Inflammatory macrophage (primary cell): ENCODE results near the gene KRTAP5-5.
"Not testable (repeated sequence)": the region's sequence is repeated elsewhere in the genome, so short reads cannot be mapped to it uniquely, and the experiment has no call there.

Source experiments
- DNase-seq, 2 donors: peaks; one replicate each; pipeline ENCODE4 v3.0.0-alpha.2; 2020 to 2022

KRTAP5-5 gene

DNA sequence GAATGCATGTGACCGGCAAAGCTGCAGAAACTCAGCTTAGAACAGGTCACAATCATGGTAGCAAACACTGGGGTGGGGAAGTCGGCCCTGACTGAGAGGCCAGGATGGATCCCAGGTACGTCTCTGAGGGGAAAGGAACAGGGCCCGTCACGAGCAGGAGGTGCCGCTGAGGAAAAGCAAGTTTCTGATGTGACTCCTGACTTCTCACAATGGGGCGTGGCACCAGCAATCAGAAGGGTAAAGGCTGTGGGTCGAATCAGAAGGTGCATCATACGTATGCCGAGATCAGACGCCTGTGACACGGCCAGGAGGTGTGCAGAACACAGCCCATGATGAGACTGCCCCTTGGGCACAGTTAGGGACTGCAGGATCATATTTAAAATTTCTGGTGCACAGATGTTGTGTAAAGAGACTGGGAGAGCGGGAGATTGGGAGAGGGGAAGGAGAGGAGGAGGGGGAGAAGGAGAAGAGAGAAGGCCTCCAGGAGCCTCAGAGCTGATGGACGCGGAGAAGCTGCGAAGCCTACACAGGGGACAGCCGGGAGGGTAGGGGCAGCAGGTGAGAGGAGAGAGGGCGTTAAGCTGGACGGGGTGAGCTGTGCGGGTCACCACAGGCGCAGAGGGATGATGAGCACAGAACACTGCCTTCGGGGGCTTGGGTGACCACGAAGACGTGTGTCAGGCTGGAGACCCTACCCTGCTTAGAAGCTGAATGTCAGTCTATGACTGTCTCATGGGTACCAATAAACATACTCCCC lies 30.7 kb downstream of the KRTAP5-5 start:
- no peak for DNase-seq

DNA sequence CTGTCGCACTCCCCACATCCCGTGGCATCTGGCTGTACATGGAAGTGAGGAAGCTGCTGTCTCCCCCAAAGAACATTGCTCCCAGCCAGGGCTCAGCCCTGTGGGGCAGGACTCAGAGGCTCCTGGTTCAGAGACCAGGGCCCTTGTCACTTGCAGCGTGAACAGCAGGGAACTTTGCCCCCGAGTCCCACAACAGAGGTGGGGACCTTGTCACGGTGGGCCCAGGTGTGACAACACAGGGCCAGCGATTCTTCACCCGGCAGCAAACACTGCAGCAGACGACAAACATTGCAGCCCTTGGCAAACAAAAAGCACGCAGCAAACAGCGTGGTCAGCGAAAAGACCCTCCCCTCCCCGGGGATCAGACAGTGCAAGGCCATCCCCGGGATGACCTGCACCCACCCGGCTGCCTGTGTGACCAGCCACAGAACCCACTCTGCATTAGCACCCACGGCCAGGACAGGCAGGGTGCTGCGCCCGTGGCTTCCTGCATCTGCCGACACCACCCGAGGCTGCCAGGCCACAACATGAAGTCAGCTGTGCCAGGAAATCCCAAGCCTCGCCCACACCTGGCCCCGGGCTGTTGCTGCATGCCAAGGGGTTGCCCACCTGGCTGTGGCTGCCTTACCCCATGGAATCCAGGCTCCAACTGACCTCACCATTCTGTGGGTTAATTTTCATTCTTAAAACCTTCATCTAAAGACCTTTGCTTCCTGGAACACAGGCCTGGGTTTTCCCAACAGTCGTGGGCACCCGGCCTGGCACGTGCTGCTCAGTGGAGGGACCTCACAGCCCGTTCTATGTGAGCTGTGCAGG lies 32.1 kb downstream of the KRTAP5-5 start:
- not testable (repeated sequence) for DNase-seq

DNA sequence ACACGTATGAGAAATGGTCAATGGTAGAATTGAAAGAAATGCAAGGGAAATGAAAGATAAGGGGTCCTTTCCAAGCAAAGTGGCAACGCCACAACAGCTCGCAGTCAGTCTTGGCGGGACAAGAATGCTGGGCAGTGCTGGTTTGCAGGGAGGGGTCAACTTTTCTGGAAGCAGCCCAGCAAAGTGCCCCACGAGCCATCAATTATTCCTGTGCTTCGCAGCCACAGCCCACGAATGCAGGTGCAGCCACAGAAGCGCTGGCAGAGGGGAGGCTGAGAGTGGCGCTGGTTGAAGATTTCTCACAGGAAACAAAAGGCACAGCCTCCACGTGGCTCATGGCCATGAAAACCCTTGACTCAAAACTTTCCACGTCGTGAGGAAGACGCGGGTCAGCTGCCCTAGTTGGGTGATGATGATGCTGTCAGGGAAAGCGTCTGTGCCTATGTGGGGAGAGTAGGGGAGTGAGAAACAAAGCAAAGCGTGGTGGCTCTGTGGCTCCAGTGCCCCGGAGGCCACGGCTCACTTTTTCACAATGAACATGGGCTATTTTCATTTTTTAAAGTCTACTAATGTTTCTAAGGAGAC lies 33.2 kb downstream of the KRTAP5-5 start:
- DNase-seq, result not testable (repeated sequence)

DNA sequence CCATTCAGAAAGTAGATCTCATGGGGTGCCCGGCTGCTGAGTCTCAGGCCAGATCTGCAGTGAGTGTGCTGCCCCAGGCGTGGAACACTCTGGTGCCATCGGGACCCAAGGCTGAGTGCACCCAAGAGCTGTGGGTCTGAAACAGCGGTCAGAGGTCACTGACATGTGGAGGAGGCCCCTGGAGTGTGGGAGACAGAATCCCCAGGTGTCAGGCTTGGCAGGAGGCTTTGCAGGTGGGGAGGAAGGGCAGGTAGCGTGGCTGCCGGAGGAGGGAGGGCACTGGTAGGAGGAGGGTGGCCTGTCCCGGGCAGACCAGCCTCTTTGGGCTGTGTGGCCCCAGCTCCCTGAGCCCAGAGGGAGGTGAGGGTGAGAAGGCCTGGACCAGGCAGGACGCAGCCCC lies 35.7 kb downstream of the KRTAP5-5 start:
- no peak for DNase-seq

DNA sequence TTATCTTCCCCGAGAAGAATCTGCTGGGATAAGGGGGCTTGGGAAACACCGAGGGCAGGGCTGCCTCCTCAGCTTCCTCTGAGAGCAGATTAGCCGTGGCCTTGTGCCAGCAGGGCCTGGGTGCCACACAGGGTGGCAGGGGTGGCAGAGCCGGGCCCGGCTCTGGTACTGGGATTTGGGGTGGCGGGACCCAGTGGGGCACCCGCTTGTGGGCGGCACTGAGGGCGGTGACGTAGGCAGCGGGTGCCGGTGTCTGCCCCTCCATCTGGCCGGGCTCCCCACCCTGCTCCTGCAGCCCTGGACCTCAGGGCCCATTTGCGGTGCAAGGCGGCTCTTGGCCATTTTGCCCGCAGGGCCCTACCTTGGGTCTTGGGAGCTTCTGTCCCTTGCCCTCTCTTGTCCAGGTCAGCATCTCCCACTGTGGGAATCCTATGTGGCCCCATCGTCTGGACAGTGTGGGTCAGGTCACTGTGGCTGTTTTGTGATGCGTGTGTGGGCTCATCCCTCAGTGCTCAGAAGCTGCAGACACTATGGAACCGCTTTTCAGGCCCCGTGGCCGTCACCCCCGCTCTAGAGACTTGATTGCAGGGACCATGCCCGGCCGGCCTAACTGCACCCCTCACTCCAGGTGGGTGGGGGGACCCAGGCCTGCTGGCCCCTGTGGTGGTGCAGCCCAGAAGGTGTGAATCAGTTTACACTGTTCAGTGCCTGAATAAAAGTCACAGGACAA lies 37.7 kb downstream of the KRTAP5-5 start:
- no peak for DNase-seq

DNA sequence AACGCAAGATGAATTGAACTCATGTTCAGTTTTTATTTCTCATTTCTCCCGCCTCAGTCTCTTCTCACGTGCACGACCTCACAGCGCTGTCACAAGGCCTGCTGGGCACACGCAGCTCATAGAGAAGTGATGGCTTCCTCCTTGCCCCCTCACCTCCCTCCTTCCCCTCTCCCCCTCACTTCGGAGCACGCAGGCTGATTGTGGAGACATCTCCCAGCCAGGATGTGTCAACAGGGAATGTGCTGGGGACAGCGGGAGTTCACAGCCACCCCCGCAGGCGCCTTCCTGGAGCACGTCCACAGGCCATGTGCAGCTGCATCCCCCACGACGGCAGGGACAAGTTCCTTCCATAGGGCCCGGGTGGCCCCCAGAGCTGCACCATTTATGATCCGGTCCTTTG lies 38.3 kb downstream of the KRTAP5-5 start:
- peak in 1 of 2 donors; percentile 28 for DNase-seq

DNA sequence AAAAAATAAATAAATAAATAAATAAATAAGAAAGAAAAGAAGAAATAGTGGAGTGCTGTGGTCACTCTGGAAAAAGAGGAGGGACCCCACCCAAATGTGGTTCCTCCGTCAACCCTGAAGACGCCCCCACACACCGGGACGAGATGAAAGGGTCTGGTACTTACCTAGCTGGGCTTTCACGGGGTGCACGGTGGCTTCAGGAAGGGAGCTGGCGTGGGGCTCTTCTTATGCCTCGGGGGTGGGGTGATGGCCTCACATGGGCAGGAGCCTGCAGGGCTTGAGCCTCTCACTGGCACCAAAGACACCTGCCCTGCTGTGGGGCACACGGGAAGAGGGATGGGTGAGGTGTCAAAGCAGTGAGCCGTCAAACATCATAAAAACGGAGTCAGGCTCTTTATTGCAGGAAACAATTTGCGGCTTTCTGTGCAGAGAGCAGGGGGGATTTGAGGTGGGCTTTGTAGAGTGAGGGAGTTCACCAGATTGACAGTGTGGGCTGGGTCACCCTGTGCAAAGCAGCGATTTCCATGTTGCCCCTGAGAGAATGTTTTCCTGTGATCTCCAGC lies 39.4 kb downstream of the KRTAP5-5 start:
- no peak for DNase-seq

DNA sequence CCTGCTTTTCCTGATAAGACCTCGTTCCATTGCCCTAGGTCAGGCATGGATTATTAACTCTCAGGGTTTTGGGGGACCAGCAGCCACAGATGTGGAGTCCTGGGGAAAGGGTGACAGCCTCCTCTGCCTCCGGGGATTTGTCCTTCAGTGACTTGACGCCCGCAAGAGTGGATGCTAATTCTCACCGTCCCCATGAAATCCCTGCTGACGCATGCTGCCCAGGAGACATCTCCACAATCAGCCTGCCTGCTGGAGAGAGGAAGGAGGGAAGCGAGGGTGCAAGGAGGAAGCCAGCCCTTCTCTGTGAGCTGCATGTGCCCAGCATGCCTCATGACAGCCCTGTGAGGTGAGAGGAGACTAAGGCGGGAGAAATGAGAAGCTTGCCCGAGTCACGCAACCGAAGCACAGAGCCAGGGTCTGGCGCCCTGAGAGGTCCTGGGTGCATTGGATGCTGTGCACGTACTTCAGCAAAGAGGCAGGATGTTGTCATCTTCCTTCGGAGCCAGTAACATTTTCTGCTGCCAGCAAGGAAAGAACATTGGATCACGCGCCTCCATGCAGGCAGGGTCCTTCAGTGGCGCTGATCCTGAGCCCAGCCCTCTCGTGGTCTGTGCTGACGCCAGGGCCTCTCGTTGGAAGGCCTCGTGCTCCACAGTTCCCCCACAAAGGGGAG lies 40.1 kb downstream of the KRTAP5-5 start:
- no peak for DNase-seq

DNA sequence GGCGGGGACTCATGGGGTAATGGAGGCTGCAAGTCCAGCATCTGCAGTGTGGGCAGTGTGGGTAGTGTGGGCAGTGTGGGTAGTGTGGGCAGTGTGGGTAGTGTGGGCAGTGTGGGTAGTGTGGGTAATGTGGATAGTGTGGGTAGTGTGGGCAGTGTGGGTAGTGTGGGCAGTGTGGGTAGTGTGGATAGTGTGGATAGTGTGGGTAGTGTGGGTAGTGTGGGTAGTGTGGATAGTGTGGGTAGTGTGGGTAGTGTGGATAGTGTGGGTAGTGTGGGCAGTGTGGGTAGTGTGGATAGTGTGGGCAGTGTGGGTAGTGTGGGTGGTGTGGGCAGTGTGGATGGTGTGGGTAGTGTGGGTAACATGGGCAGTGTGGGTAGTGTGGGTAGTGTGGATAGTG lies 40.9 kb downstream of the KRTAP5-5 start:
- not testable (repeated sequence) for DNase-seq

DNA sequence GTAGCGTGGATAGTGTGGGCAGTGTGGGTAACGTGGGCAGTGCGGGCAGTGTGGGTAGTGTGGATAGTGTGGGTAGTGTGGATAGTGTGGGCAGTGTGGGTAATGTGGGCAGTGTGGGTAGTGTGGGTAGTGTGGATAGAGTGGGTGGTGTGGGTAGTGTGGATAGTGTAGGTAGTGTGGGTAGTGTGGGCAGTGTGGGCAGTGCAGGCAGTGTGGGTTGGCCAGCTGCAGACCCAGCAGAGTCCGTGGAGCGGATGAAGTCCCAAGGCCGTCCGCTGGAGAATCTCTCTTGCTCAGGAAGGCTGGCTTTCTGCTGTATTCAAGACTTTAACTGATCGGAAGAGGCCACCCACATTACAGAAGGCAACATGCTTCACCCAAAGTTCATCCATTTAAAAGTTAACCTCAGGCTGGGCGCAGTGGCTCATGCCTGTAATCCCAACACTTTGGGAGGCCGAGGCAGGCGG lies 41.4 kb downstream of the KRTAP5-5 start:
- no peak for DNase-seq

DNA sequence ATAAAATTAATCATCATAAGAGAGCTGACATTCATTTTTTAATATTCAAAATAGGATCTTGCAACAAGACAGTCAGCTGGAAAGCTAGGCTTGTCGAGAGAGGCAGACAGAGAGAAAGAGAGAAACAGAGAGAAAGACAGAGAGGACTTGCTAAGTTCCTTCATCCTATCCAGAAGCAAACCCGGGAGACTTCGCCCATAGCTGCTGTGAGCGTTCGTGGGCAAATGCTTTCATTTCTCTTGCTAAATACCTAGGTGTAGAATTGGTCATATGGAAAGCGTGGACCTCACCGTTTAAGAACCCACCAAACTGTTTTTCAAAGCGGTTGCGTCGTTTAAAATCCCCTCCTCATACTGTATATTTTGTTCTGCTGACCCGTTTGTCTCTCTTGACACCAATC lies 42.1 kb downstream of the KRTAP5-5 start:
- DNase-seq, result no peak

DNA sequence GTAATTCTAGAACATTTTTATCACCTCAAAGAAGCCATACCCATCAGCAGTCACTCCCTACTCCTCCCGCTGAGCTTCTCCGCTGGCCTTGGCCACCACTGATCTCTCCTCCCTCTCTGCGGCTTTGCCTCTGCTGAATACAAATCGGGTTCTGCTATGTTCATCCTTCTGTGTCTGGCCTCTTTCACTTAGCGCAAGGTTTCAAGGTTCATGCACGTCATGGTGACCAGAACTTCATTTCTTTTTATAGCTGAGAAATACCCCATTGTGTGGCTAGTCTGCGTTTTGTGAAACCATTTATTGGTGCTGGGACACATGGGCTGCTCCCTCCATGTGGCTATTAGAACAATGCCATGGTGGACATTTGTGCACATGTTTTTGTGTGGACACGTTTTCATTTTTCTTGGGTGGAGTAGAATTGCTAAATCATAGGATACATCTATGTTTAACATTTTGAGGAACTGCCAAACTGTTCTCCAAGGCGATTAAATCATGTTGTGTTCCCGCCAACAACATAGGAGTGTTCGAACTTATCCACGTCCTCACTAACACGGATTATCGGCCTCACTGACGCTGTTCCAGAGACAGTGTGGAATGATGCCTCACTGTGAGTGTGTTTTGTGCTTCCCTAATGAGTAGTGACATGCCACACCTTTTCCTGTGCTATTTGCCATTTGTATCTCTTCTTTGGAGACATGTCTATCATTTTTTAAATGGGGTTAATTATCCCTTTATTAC lies 43.2 kb downstream of the KRTAP5-5 start:
- DNase-seq, result no peak

DNA sequence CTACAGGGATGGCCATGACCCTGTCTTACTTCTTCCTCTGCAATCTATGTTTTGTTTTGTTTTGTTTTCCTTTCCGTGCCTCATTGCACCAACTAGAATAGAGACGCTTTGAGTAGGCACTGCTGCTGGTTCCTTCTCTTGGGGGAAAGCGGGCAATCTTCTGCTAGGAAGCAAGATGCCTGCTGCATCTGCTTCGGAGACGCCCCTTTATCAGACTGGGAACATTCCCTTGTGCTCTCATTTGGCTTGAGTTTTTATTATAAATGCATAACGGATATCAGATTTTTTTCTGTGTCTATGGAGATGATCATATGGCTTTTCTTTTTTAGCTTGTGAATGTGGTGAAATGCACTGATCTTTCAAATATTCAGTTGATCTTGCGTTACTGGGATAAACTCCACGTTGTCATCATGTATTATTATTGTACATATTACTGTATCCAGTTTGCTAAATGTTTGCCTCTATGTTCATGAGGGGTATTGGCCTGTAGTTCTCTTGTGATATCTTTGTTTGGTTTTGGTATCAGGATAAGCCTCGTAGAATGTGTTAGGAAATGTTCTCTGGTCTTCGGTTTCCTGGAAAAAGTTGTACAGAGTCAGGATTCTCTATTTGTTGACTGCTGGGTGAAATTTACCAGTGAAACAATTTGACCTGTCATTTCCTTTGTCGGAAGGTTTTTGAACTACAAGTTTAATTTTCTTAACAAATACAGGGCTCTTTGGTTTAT lies 44.0 kb downstream of the KRTAP5-5 start:
- DNase-seq, result no peak

DNA sequence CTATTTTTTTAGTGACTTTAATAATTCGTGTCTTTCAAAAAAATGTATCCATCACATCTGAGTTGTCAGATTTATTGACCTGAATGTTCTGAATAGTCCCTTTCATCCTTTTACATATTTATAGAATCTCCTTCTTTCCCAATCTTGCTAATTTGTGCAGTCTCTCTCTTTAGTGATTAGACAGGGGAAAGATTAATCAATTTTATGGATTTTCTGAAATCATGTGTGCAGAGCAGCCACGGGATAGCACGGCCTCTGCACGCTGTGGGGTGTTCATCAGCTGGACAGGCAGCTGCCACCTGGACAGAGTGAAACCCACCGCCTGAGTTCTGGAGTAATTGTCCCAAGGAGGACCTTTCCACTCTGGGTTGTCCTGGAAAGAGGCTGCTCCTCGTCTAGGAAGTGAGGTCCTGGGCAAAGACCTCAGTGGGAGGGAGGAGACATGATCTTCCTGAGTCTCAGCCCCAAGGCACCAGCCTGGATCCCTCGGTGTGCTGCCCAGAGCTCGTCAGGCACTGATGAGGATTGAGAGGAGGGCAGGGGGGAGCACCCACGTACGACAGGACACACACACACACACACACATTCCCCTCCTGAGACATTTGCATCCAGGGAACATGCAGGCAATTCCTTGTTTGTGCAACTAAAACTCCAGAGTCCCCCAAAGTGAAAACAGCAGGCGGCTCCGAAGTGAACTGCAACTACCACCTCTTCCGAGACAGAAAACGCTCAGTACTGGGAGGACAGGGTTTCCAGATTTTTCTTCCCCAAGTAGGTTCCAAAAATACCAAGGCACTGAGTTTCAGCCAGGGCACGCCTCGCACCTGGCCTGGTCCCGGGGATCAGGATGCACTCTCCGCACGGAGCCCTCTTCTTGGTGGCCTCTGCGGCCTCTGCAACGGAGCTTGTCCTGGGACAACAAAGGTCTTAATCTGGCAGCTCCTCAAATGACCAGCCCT lies 44.9 kb downstream of the KRTAP5-5 start:
- DNase-seq, result no peak

DNA sequence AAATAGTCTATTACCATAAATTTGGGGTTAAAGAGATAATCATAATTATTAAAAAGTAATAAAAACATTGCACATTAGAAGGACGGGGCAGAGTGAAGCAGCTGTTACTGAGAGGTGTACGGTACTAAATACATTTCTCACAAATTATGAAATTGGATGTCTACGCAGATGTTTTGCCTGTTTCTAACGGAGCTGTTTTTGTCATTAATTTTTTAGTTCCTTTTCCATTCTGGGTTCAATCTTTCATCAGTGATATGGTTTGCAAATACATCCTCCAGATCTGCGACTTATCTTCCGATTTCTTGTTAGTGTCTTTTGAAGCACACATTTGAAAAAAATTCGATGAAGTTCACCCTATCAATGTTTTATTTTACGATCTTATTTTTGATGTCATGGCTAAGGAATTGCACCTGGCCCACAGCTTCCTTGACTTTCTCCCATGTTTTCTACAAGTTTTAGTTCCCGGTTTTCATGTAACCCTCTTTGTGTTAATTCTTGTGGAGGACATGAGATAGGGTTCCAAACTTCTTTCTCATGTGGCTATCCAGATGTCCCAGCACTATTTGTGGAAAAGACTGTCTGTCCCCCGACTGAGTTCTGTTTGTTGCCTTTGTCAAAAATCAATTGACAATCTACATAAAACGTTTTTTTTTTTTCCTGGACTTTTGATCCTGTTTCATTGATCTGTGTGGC lies 46.1 kb downstream of the KRTAP5-5 start:
- DNase-seq, result no peak

DNA sequence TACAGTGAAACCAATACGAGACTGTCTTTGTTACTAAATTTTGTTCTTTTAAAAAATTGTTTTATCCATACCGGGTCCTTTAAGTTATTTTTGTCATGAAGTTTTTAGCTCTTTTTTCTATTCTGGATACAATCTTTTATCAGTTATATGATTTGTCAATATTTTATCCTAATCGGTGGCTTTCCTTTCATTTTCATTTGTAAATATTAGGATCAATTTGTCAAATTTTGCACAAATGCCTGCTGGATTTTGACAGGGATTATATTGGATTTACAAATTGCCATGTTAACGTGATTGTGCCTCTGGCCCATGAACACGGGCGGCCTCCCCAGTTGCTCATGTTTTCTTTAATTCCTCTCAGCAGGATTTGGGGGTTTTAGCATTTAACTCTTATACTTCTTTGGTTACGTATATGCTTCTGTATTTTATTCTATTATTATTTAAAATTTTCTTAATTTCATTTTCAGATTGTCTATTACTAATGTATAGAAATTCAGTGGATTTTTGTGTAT lies 46.7 kb downstream of the KRTAP5-5 start:
- no peak for DNase-seq

DNA sequence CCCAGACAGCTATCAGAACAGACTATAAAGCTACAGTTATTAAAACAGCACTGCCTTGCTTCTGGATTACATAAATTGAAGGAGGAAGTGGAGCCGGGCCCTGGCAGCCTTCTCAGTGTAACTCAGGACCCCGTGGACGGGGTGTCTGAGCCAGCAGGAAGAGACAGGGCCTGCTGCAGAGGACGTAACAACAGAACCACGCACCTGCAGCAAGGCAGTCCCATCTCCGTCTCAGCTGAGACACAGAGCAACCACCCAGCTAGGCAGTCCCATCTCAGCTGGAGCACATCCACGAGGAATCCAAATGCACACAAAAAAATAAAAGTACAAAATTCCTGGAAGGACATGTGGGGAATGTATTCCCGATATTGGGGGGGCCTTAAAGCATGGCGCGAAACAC lies 50.3 kb downstream of the KRTAP5-5 start:
- no peak for DNase-seq
